Duodenal mucosa (tissue), 2 donors: Measurements from ENCODE around the gene DNAJC1.

ENCODE experiments used
- H3K27ac ChIP-seq: one replicate; pipeline ENCODE4 v1.7.0; 2013; ENCODE audit warnings: low read depth, low read length
- H3K27me3 ChIP-seq, 2 donors: one replicate each; pipeline ENCODE4 v1.7.0; 2013; ENCODE audit warnings: low read length in 2 of 2, control low read depth in 1 of 2; ENCODE audit not compliant: insufficient read depth in 2 of 2, control insufficient read depth in 1 of 2
- H3K36me3 ChIP-seq, 2 donors: one replicate each; pipeline ENCODE4 v1.7.0; 2013; ENCODE audit warnings: low read length in 2 of 2, control low read depth in 1 of 2; ENCODE audit not compliant: insufficient read depth in 2 of 2, control insufficient read depth in 1 of 2
- H3K4me1 ChIP-seq, 2 donors: one replicate each; pipeline ENCODE4 v1.7.0; 2013; ENCODE audit warnings: low read length in 2 of 2, control low read depth in 1 of 2; ENCODE audit not compliant: insufficient read depth in 2 of 2, control insufficient read depth in 1 of 2
- H3K4me3 ChIP-seq, 2 donors: one replicate each; pipeline ENCODE4 v1.7.0; 2013; ENCODE audit warnings: low read length in 2 of 2, low read depth in 1 of 2
- H3K9ac ChIP-seq, 2 donors: one replicate each; pipeline ENCODE4 v1.7.0; 2013; ENCODE audit warnings: low read length in 2 of 2, low read depth in 1 of 2
- H3K9me3 ChIP-seq, 2 donors: one replicate each; pipeline ENCODE4 v1.7.0; 2013; ENCODE audit warnings: low read length in 2 of 2, control low read depth in 1 of 2; ENCODE audit not compliant: control insufficient read depth in 1 of 2

The DNAJC1 gene

GRCh38 chr10:21985541-21985940 is 18.0 kb downstream of the DNAJC1 start:
- no peak overlapping the region for H3K9ac ChIP-seq
- no peaks in the 10 kb centered on the region for H3K27me3 ChIP-seq
- H3K4me1 ChIP-seq = peaks cover 0 to 8% of the 10 kb centered on the region in 2 donors
- H3K27ac ChIP-seq = no peak overlapping the region
- peaks cover 0 to 5% of the 10 kb centered on the region in 2 donors for H3K9me3 ChIP-seq
- H3K4me3 ChIP-seq = no peak overlapping the region
- no peaks in the 10 kb centered on the region for H3K36me3 ChIP-seq

GRCh38 chr10:21981118-21981517 is 22.4 kb downstream of the DNAJC1 start:
- Histone ChIP-seq H3K9me3 (peaks cover 0 to under 1% of the 10 kb centered on the region in 2 donors), H3K36me3 (no peaks in the 10 kb centered on the region), H3K9ac (no peak overlapping the region), H3K4me1 (peaks cover 0 to 4% of the 10 kb centered on the region in 2 donors), H3K27ac (no peak overlapping the region), H3K4me3 (no peak overlapping the region), H3K27me3 (no peaks in the 10 kb centered on the region)

- H3K27me3 ChIP-seq = no peaks in the 10 kb centered on the region
- no peak overlapping the region for H3K4me3 ChIP-seq
- H3K9ac ChIP-seq = no peak overlapping the region
Observed at GRCh38 chr10:21980691-21981090, 22.8 kb downstream of the DNAJC1 start.

GRCh38 chr10:21978191-21978862 is 25.2 kb downstream of the DNAJC1 start:
- Histone ChIP-seq H3K9ac (no peak overlapping the region), H3K4me3 (no peak overlapping the region)

More at GRCh38 chr10:21980691-21981090, 22.8 kb downstream of the DNAJC1 start:
- Histone ChIP-seq H3K9me3 (no peaks in the 10 kb centered on the region), H3K4me1 (peaks cover 0 to 5% of the 10 kb centered on the region in 2 donors), H3K36me3 (no peaks in the 10 kb centered on the region), H3K27ac (no peak overlapping the region)

GRCh38 chr10:21976739-21977138 is 26.8 kb downstream of the DNAJC1 start:
- H3K9me3 ChIP-seq = no peaks in the 10 kb centered on the region
- H3K9ac ChIP-seq = no peak overlapping the region
- peaks cover 0 to 5% of the 10 kb centered on the region in 2 donors for H3K4me1 ChIP-seq
- no peaks in the 10 kb centered on the region for H3K27me3 ChIP-seq
- H3K4me3 ChIP-seq = no peak overlapping the region
- no peak overlapping the region for H3K27ac ChIP-seq
- H3K36me3 ChIP-seq = no peaks in the 10 kb centered on the region

More at GRCh38 chr10:21978191-21978862, 25.2 kb downstream of the DNAJC1 start:
- Histone ChIP-seq H3K9me3 (no peaks in the 10 kb centered on the region), H3K27ac (no peak overlapping the region), H3K36me3 (no peaks in the 10 kb centered on the region), H3K4me1 (peaks cover 0 to 5% of the 10 kb centered on the region in 2 donors), H3K27me3 (no peaks in the 10 kb centered on the region)

- H3K27me3 ChIP-seq = no peaks in the 10 kb centered on the region
- no peak overlapping the region for H3K27ac ChIP-seq
- H3K9me3 ChIP-seq = no peaks in the 10 kb centered on the region
- H3K9ac ChIP-seq = no peak overlapping the region
- no peaks in the 10 kb centered on the region for H3K36me3 ChIP-seq
- H3K4me1 ChIP-seq = peaks cover 0 to 5% of the 10 kb centered on the region in 2 donors
- H3K4me3 ChIP-seq = no peak overlapping the region
Observed at GRCh38 chr10:21976280-21976679, 27.2 kb downstream of the DNAJC1 start.

- Histone ChIP-seq H3K9ac (no peak overlapping the region), H3K27me3 (no peaks in the 10 kb centered on the region), H3K9me3 (no peaks in the 10 kb centered on the region), H3K4me1 (peaks cover 0 to 5% of the 10 kb centered on the region in 2 donors), H3K27ac (no peak overlapping the region), H3K36me3 (no peaks in the 10 kb centered on the region), H3K4me3 (no peak overlapping the region)
Observed at GRCh38 chr10:21975378-21975990, 28.0 kb downstream of the DNAJC1 start.

GRCh38 chr10:21972584-21972983 is 30.9 kb downstream of the DNAJC1 start:
- Histone ChIP-seq H3K27ac (no peak overlapping the region), H3K4me3 (no peak overlapping the region), H3K9me3 (no peaks in the 10 kb centered on the region), H3K4me1 (peaks cover 0 to 5% of the 10 kb centered on the region in 2 donors), H3K36me3 (no peaks in the 10 kb centered on the region), H3K9ac (no peak overlapping the region), H3K27me3 (no peaks in the 10 kb centered on the region)

- H3K4me1 ChIP-seq = no peaks in the 10 kb centered on the region
- H3K27ac ChIP-seq = no peak overlapping the region
- no peaks in the 10 kb centered on the region for H3K9me3 ChIP-seq
- H3K36me3 ChIP-seq = no peaks in the 10 kb centered on the region
- no peak overlapping the region for H3K4me3 ChIP-seq
- H3K9ac ChIP-seq = no peak overlapping the region
- no peaks in the 10 kb centered on the region for H3K27me3 ChIP-seq
Observed at GRCh38 chr10:21969326-21970287, 33.9 kb downstream of the DNAJC1 start.
